H1 (cell line): ENCODE results near the gene ZC3H12C. TPM values are rescaled to one million over a fixed set of nuclear protein-coding genes. Genes with fewer than 3 reads are reported as not detected.

ENCODE experiments used
- CBX5 ChIP-seq: fragments of 300-800, 300-1000 bp; sonication (generic); IDR thresholded peaks from 2 replicates; pipeline ENCODE4 v1.7.1; 2016; ENCODE audit warnings: antibody characterized with exemption, low read length, low read depth
- EGR1 ChIP-seq: IDR thresholded peaks from 2 replicates; pipeline ENCODE4 v1.6.1; 2011; ENCODE audit warnings: low read depth, low read length, borderline replicate concordance
- GABPA ChIP-seq: IDR thresholded peaks from 2 replicates; pipeline ENCODE4 v1.6.1; 2011; ENCODE audit warnings: mild to moderate bottlenecking, low read length, moderate library complexity, borderline replicate concordance; ENCODE audit not compliant: insufficient read depth
- GTF2F1 ChIP-seq: IDR thresholded peaks from 2 replicates; pipeline ENCODE4 v1.6.1; 2012; ENCODE audit warnings: low read depth, low read length, improper control_type of control experiment, borderline replicate concordance
- RNF2 ChIP-seq: fragments of 200-900, 300-1000 bp; sonication (generic); IDR thresholded peaks from 2 replicates; pipeline ENCODE4 v1.7.1; 2016; ENCODE audit warnings: borderline replicate concordance, low read depth, mild to moderate bottlenecking, antibody characterized with exemption, low read length; ENCODE audit not compliant: poor library complexity, severe bottlenecking; ENCODE audit errors: missing control alignments
- SIX5 ChIP-seq: IDR thresholded peaks from 2 replicates; pipeline ENCODE4 v1.6.1; 2011; ENCODE audit warnings: mild to moderate bottlenecking, low read depth, low read length
- SP4 ChIP-seq: IDR thresholded peaks from 2 replicates; pipeline ENCODE4 v1.6.1; 2012; ENCODE audit warnings: low read length, inconsistent platforms
- polyA plus RNA-seq, 7 experiments: library from polyadenylated mRNA; depleted of rRNA in 3 of 7; stranded (reverse) in 5 of 7; unstranded in 2 of 7; fragments of >200 nt in 5 of 7; fragments of 200-250 nt in 2 of 7; gene quantifications; 1 replicate in 5 of 7; 2 replicates in 1 of 7; 4 replicates in 1 of 7; pipeline versions ENCODE4 v1.2.1 to v1.2.3, GENCODE V29; 2011 to 2013; ENCODE audit warnings: missing spikeins in 2 of 7, mixed read lengths in 2 of 7
- total RNA-seq: library from RNA; stranded (reverse); fragmentation: NEBNext Ultra II Directional; extraction: Animal tissue kit (Norgen Biotek cat#: 25700); gene quantifications from 2 replicates; pipeline ENCODE4 v1.2.1, GENCODE V29; 2021
- TF ChIP-seq, protein P1 (sequence below): IDR thresholded peaks from 2 replicates; pipeline ENCODE4 v1.6.1; 2011; ENCODE audit warnings: low read depth, mild to moderate bottlenecking, low read length; ENCODE audit not compliant: insufficient read depth

Gene ZC3H12C
- total and polyA plus RNA-seq, 2 of the 8 experiments (the other 6 are each of a cell fraction or from before 2014, with no cell fraction given) = 2.0 to 2.7 TPM

DNA sequence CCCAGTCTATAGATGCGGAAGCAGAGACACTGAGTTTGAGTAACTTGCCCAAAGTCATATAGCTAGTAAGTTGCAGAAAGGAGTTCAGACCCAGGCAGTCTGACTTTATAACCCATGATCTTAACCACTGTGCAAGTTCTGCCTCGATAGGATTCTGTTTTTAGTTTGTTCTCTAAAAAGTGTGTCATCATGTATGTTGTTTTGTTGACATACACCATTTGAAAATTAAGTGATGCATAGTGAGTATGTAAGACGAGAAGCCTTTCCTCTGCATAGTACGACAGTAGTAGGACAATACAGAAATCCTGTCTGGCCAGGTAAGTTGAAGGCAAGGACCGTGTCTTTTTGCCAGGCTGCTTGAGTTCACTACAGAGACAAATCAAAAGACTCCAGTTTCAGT, 3.3 kb downstream of the ZC3H12C start (continued):
- TF ChIP-seq, protein P1, sequence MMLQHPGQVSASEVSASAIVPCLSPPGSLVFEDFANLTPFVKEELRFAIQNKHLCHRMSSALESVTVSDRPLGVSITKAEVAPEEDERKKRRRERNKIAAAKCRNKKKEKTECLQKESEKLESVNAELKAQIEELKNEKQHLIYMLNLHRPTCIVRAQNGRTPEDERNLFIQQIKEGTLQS = no peak
- TF ChIP-seq EGR1 (no peak), SP4 (no peak), GTF2F1 (no peak), GABPA (no peak), CBX5 (no peak), RNF2 (no peak), SIX5 (no peak)
